Kasumi-1 (cell line): ENCODE results near the gene SHISAL1.

Source experiments
- DNase-seq, 2 experiments: peaks; one replicate each; lab custom pipeline; 2025; lab: John Stamatoyannopoulos, UW

The SHISAL1 gene

GRCh38 chr22:44278243-44279068 lies 34.3 kb downstream of the SHISAL1 start:
- no peak for DNase-seq

- no peak for DNase-seq
Observed at GRCh38 chr22:44277386-44278135, 35.2 kb downstream of the SHISAL1 start.

- no peak for DNase-seq
Observed at GRCh38 chr22:44276706-44277356, 35.9 kb downstream of the SHISAL1 start.

- DNase-seq: no peak
Observed at GRCh38 chr22:44276041-44276440, 36.7 kb downstream of the SHISAL1 start.

- no peak for DNase-seq
Observed at GRCh38 chr22:44275631-44275995, 37.1 kb downstream of the SHISAL1 start.

- no peak for DNase-seq
Observed at GRCh38 chr22:44274918-44275630, 37.7 kb downstream of the SHISAL1 start.

GRCh38 chr22:44273175-44273574 lies 39.6 kb downstream of the SHISAL1 start:
- no peak for DNase-seq

- DNase-seq: no peak
Observed at GRCh38 chr22:44272401-44272771, 40.4 kb downstream of the SHISAL1 start.

GRCh38 chr22:44271732-44272400 lies 40.9 kb downstream of the SHISAL1 start:
- DNase-seq: no peak

GRCh38 chr22:44271010-44271500 lies 41.7 kb downstream of the SHISAL1 start:
- no peak for DNase-seq

- DNase-seq: no peak
Observed at GRCh38 chr22:44270556-44270880, 42.2 kb downstream of the SHISAL1 start.

- no peak for DNase-seq
Observed at GRCh38 chr22:44269757-44270555, 42.8 kb downstream of the SHISAL1 start.

- DNase-seq: no peak
Observed at GRCh38 chr22:44269117-44269498, 43.6 kb downstream of the SHISAL1 start.

GRCh38 chr22:44268431-44269116 lies 44.2 kb downstream of the SHISAL1 start:
- no peak for DNase-seq

GRCh38 chr22:44267856-44268255 lies 44.9 kb downstream of the SHISAL1 start:
- DNase-seq: no peak

GRCh38 chr22:44266796-44267760 lies 45.7 kb downstream of the SHISAL1 start:
- no peak for DNase-seq

- no peak for DNase-seq
Observed at GRCh38 chr22:44263547-44263946, 49.2 kb downstream of the SHISAL1 start.

- no peak for DNase-seq
Observed at GRCh38 chr22:44261861-44262595, 50.7 kb downstream of the SHISAL1 start.
